HEK293 (cell line): ENCODE results near the gene IZUMO4.
A peak's percentile ranks its signal among the peaks of the same experiment; 100 is the strongest.

Source experiments
- CTCF ChIP-seq: fragments of 450-650 bp; formaldehyde crosslinking; IDR thresholded peaks from 2 replicates; pipeline ENCODE4 v1.5.1; 2016; ENCODE audit warnings: missing biosample characterization, missing genetic modification characterization
- EGR2 ChIP-seq: fragments of 450-650 bp; formaldehyde crosslinking; IDR thresholded peaks from 2 replicates; pipeline ENCODE4 v1.5.1; 2016; ENCODE audit warnings: low read depth, missing biosample characterization, missing genetic modification characterization
- GLI4 ChIP-seq: fragments of 450-650 bp; formaldehyde crosslinking; IDR thresholded peaks from 2 replicates; pipeline ENCODE4 v1.5.1; 2016; ENCODE audit warnings: missing biosample characterization, missing genetic modification characterization
- GLIS2 ChIP-seq: fragments of 450-650 bp; formaldehyde crosslinking; IDR thresholded peaks from 2 replicates; pipeline ENCODE4 v1.5.1; 2016; ENCODE audit warnings: missing biosample characterization, missing genetic modification characterization
- MYNN ChIP-seq: fragments of 450-650 bp; formaldehyde crosslinking; IDR thresholded peaks from 2 replicates; pipeline ENCODE4 v1.5.1; 2016; ENCODE audit warnings: missing biosample characterization, missing genetic modification characterization, borderline replicate concordance
- PBX3 ChIP-seq: sonication (generic); formaldehyde crosslinking; IDR thresholded peaks from 2 replicates; pipeline ENCODE4 v1.8.1; 2022; ENCODE audit warnings: mild to moderate bottlenecking, moderate library complexity, missing genetic modification reagents
- PRDM10 ChIP-seq: fragments of 450-650 bp; formaldehyde crosslinking; IDR thresholded peaks from 2 replicates; pipeline ENCODE4 v1.5.1; 2016; ENCODE audit warnings: missing biosample characterization, missing genetic modification characterization
- ZBTB20 ChIP-seq: fragments of 450-650 bp; formaldehyde crosslinking; IDR thresholded peaks from 2 replicates; pipeline ENCODE4 v1.5.1; 2016; ENCODE audit warnings: missing biosample characterization, missing genetic modification characterization
- ZFP37 ChIP-seq: fragments of 450-650 bp; formaldehyde crosslinking; IDR thresholded peaks from 2 replicates; pipeline ENCODE4 v1.5.1; 2016; ENCODE audit warnings: missing biosample characterization, missing genetic modification characterization
- ZFP41 ChIP-seq: fragments of 450-650 bp; formaldehyde crosslinking; IDR thresholded peaks from 2 replicates; pipeline ENCODE4 v1.5.1; 2016; ENCODE audit warnings: missing biosample characterization, missing genetic modification characterization, borderline replicate concordance
- ZNF121 ChIP-seq: fragments of 450-650 bp; formaldehyde crosslinking; IDR thresholded peaks from 2 replicates; pipeline ENCODE4 v1.5.1; 2016; ENCODE audit warnings: missing biosample characterization, missing genetic modification characterization
- ZNF133 ChIP-seq: fragments of 450-650 bp; formaldehyde crosslinking; IDR thresholded peaks from 2 replicates; pipeline ENCODE4 v1.5.1; 2016; ENCODE audit warnings: missing biosample characterization, missing genetic modification characterization
- ZNF18 ChIP-seq: fragments of 450-650 bp; formaldehyde crosslinking; IDR thresholded peaks from 2 replicates; pipeline ENCODE4 v1.5.1; 2016; ENCODE audit warnings: missing biosample characterization, missing genetic modification characterization
- ZNF239 ChIP-seq: fragments of 450-650 bp; formaldehyde crosslinking; IDR thresholded peaks from 2 replicates; pipeline ENCODE4 v1.5.1; 2016; ENCODE audit warnings: missing biosample characterization, missing genetic modification characterization
- ZNF324 ChIP-seq: fragments of 450-650 bp; formaldehyde crosslinking; IDR thresholded peaks from 2 replicates; pipeline ENCODE4 v1.5.1; 2016; ENCODE audit warnings: missing biosample characterization, missing genetic modification characterization
- ZNF404 ChIP-seq: fragments of 450-650 bp; formaldehyde crosslinking; IDR thresholded peaks from 2 replicates; pipeline ENCODE4 v1.5.1; 2017; ENCODE audit warnings: missing biosample characterization, missing genetic modification characterization
- ZNF48 ChIP-seq: fragments of 450-650 bp; formaldehyde crosslinking; IDR thresholded peaks from 2 replicates; pipeline ENCODE4 v1.5.1; 2016; ENCODE audit warnings: missing biosample characterization, missing genetic modification characterization
- ZNF558 ChIP-seq: fragments of 450-650 bp; formaldehyde crosslinking; IDR thresholded peaks from 2 replicates; pipeline ENCODE4 v1.5.1; 2016; ENCODE audit warnings: missing biosample characterization, missing genetic modification characterization
- ZNF560 ChIP-seq: fragments of 450-650 bp; formaldehyde crosslinking; IDR thresholded peaks from 2 replicates; pipeline ENCODE4 v1.5.1; 2017; ENCODE audit warnings: missing biosample characterization, missing genetic modification characterization, borderline replicate concordance
- ZNF626 ChIP-seq: fragments of 450-650 bp; sonication (Bioruptor Pico); formaldehyde crosslinking; IDR thresholded peaks from 2 replicates; pipeline ENCODE4 v1.5.1; 2018; ENCODE audit warnings: missing biosample characterization, missing genetic modification characterization, inconsistent platforms
- ZNF654 ChIP-seq: fragments of 450-650 bp; formaldehyde crosslinking; IDR thresholded peaks from 2 replicates; pipeline ENCODE4 v1.5.1; 2016; ENCODE audit warnings: low read depth, missing biosample characterization, missing genetic modification characterization
- ZSCAN23 ChIP-seq: fragments of 450-650 bp; formaldehyde crosslinking; IDR thresholded peaks from 2 replicates; pipeline ENCODE4 v1.5.1; 2016; ENCODE audit warnings: missing biosample characterization, missing genetic modification characterization
- TF ChIP-seq, protein P1 (sequence below): fragments of 450-650 bp; formaldehyde crosslinking; IDR thresholded peaks from 2 replicates; pipeline ENCODE4 v1.5.1; 2017; ENCODE audit warnings: missing biosample characterization, mild to moderate bottlenecking, missing genetic modification characterization, moderate library complexity
- TF ChIP-seq, protein P2 (sequence below): fragments of 450-650 bp; formaldehyde crosslinking; IDR thresholded peaks from 2 replicates; pipeline ENCODE4 v1.5.1; 2016; ENCODE audit warnings: missing biosample characterization, missing genetic modification characterization, low read depth
- TF ChIP-seq, protein P3 (sequence below): IDR thresholded peaks from 2 replicates; pipeline ENCODE4 v1.6.1; 2011; ENCODE audit warnings: mild to moderate bottlenecking, low read depth, low read length, borderline replicate concordance

Gene IZUMO4

DNA sequence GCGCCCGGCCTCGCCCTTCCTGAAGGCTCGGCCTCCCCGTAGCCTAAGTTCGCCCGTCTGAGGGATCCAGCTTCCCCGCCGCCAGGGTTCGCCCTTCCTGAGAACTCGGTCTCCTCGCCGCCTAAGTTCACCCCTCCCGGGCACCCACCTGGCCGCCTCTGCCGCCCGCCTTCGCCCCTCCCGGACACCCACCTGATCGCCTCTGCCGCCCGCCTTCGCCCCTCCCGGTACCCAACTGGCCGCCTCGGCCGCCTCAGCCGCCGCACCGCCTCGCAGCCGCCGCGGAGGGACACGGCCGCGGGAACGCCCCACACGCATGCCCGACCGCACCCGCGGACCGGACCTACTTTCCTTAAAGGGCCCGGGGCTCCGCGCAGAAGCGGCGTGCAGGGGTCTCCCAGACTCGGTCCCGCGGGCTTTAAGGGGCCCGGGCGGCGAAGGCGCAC lies 658 bp upstream of the IZUMO4 start, which contains the start of gene MOB3A (continued):
- TF ChIP-seq PBX3 (CRISPR knock-in tag) (no peak), PRDM10 (tag by site-specific recombination) (peak; percentile 34; the same call in 1 of the 2 replicates), ZBTB20 (tag by site-specific recombination) (peak; percentile 78), MYNN (no peak), ZNF18 (tag by site-specific recombination) (0 out of 2 replicates have a peak, but pooled peaks have one; percentile 25), ZNF48 (tag by site-specific recombination) (no peak), ZFP41 (tag by site-specific recombination) (no peak), ZNF404 (tag by site-specific recombination) (no peak), GLI4 (tag by site-specific recombination) (no peak; the same call in 1 of the 2 replicates), ZNF560 (no peak), ZNF239 (0 out of 2 replicates have a peak, but pooled peaks have one; percentile 40), CTCF (peak; percentile 94), GLIS2 (peak; percentile 51; the same call in 1 of the 2 replicates), EGR2 (tag by site-specific recombination) (peak; percentile 96), ZFP37 (peak; percentile 58; the same call in 1 of the 2 replicates), ZNF558 (tag by site-specific recombination) (no peak), ZNF654 (no peak), ZNF133 (tag by site-specific recombination) (0 out of 2 replicates have a peak, but pooled peaks have one; percentile 4), ZNF626 (tag by site-specific recombination) (no peak), ZNF121 (tag by site-specific recombination) (no peak), ZSCAN23 (no peak), ZNF324 (tag by site-specific recombination) (no peak)
- TF ChIP-seq, protein P1, sequence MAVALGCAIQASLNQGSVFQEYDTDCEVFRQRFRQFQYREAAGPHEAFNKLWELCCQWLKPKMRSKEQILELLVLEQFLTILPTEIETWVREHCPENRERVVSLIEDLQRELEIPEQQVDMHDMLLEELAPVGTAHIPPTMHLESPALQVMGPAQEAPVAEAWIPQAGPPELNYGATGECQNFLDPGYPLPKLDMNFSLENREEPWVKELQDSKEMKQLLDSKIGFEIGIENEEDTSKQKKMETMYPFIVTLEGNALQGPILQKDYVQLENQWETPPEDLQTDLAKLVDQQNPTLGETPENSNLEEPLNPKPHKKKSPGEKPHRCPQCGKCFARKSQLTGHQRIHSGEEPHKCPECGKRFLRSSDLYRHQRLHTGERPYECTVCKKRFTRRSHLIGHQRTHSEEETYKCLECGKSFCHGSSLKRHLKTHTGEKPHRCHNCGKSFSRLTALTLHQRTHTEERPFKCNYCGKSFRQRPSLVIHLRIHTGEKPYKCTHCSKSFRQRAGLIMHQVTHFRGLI (tag by site-specific recombination): peak; percentile 67
- TF ChIP-seq, protein P2, sequence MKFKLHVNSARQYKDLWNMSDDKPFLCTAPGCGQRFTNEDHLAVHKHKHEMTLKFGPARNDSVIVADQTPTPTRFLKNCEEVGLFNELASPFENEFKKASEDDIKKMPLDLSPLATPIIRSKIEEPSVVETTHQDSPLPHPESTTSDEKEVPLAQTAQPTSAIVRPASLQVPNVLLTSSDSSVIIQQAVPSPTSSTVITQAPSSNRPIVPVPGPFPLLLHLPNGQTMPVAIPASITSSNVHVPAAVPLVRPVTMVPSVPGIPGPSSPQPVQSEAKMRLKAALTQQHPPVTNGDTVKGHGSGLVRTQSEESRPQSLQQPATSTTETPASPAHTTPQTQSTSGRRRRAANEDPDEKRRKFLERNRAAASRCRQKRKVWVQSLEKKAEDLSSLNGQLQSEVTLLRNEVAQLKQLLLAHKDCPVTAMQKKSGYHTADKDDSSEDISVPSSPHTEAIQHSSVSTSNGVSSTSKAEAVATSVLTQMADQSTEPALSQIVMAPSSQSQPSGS (tag by site-specific recombination): no peak
- TF ChIP-seq, protein P3, sequence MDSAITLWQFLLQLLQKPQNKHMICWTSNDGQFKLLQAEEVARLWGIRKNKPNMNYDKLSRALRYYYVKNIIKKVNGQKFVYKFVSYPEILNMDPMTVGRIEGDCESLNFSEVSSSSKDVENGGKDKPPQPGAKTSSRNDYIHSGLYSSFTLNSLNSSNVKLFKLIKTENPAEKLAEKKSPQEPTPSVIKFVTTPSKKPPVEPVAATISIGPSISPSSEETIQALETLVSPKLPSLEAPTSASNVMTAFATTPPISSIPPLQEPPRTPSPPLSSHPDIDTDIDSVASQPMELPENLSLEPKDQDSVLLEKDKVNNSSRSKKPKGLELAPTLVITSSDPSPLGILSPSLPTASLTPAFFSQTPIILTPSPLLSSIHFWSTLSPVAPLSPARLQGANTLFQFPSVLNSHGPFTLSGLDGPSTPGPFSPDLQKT: no peak; the same call in 1 of the 2 replicates
